Measurements from ENCODE around the gene NUCKS1. TPM values are rescaled to one million over a fixed set of nuclear protein-coding genes. Genes with fewer than 3 reads are reported as not detected.

The NUCKS1 gene
- total RNA-seq, 2 experiments from 2014 or later: 152 to 287 TPM

DNA sequence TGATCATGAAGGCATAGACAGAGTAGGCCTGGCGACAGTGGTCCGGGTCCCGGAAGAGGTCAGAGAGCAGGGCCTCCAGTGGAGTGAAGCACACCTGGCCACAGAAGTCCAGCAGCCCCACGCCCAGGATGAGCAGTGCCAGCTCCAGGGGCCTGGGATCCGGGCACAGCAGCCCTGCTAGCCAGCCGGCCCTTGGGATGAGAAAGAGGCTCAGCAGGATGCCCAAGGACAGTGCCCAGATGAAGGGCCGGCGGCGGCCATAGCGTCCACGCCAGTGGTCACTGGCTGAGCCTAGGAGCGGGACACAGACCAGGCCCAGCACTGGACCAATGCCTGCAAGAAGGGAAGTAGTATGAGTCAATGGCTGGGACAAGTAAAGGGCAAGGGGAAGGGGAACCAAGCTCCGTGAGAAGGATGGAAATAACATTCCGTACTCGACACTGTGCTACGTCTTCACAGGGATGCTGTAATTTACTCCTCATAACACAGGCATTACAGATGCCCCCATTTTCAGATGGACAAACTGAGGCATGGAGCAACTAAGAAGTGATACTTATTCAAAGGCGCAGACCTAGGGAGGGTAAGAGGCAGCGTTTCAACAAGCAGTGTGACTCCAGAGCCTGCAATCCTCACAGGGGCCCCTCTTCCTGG lies 86.6 kb downstream of the NUCKS1 start:
- H3K27ac ChIP-seq (ENCODE audit: low read depth, low read length, poor library complexity, severe bottlenecking): peak overlapping the region; percentile 81
- H3K4me1 ChIP-seq (ENCODE audit: insufficient read depth, low read length, poor library complexity, severe bottlenecking): peaks cover 65% of the 10 kb centered on the region
- H3K4me2 ChIP-seq (ENCODE audit: low read length): no peak overlapping the region
- H3K9me3 ChIP-seq (ENCODE audit: low read length): no peaks in the 10 kb centered on the region
- TF ChIP-seq, protein P1, sequence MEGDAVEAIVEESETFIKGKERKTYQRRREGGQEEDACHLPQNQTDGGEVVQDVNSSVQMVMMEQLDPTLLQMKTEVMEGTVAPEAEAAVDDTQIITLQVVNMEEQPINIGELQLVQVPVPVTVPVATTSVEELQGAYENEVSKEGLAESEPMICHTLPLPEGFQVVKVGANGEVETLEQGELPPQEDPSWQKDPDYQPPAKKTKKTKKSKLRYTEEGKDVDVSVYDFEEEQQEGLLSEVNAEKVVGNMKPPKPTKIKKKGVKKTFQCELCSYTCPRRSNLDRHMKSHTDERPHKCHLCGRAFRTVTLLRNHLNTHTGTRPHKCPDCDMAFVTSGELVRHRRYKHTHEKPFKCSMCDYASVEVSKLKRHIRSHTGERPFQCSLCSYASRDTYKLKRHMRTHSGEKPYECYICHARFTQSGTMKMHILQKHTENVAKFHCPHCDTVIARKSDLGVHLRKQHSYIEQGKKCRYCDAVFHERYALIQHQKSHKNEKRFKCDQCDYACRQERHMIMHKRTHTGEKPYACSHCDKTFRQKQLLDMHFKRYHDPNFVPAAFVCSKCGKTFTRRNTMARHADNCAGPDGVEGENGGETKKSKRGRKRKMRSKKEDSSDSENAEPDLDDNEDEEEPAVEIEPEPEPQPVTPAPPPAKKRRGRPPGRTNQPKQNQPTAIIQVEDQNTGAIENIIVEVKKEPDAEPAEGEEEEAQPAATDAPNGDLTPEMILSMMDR (conservative IDR thresholded peaks at IDR 0.05; ENCODE audit: low read length): no peak
- no peak for TF ChIP-seq EZH2phosphoT487 (IDR thresholded peaks at IDR 0.05; ENCODE audit: borderline replicate concordance, low read depth, low read length)
- intact Hi-C loops (cut with micrococcal nuclease; ENCODE audit: unreplicated experiment): no loop called here
- no peaks in the 10 kb centered on the region for H3K9me2 ChIP-seq (ENCODE audit: insufficient read depth, low read length)
- CTCF ChIA-PET (ENCODE audit: unreplicated experiment): interaction anchor here (1.2 to 1.5 kb wide), 2 partner anchors 48 to 71 kb away, joined by 6 to 7 read pairs; no protein-coding TSS in a partner anchor
- POLR2A ChIA-PET: interaction anchor here (1.2 to 5.5 kb wide), 2 partner anchors 46 to 70 kb away, joined by 7 to 38 read pairs; no protein-coding TSS in a partner anchor
- no TSS peak for BruUV-seq (replicated peaks)
- no peaks in the 10 kb centered on the region for H3K79me2 ChIP-seq (ENCODE audit: insufficient read depth, low read depth, low read length)
- no peaks in the 10 kb centered on the region for H3K36me3 ChIP-seq (ENCODE audit: insufficient read depth, low read length)
- no peak for DNase-seq (ENCODE audit: low spot score)
- H3K4me3 ChIP-seq (ENCODE audit: low read depth, low read length, poor library complexity, severe bottlenecking): no peak overlapping the region
- H4K20me1 ChIP-seq (ENCODE audit: insufficient read depth, low read length): no peaks in the 10 kb centered on the region
- H2AFZ ChIP-seq (ENCODE audit: low read length): no peak overlapping the region

Small RNA genes within 50 kb of the gene (small RNA-seq; reads per million reads assigned to genes)
- gene RF00017: not detected
- not detected for gene RF00139

Other genes with a start within 250 kb of the NUCKS1 start
- 10.1 and 10.9 TPM in 2 replicates for gene CDK18, start 245.5 kb downstream of the NUCKS1 start, total RNA-seq (2014; rRNA removed; shearing (Covaris generic))
- 21.2 and 24.1 TPM in 2 replicates for gene CDK18, start 245.5 kb downstream of the NUCKS1 start, total RNA-seq (2022)
- 26.4 and 29.1 TPM in 2 replicates for gene ELK4, start 118.2 kb downstream of the NUCKS1 start, total RNA-seq (2014; rRNA removed; shearing (Covaris generic))
- 82.7 and 88.3 TPM in 2 replicates for gene ELK4, start 118.2 kb downstream of the NUCKS1 start, total RNA-seq (2022)
- gene SLC45A3, start 69.7 kb downstream of the NUCKS1 start, total RNA-seq (2014; rRNA removed; shearing (Covaris generic)): 1.6 and 2.4 TPM in 2 replicates
- 5.3 and 5.9 TPM in 2 replicates for gene SLC45A3, start 69.7 kb downstream of the NUCKS1 start, total RNA-seq (2022)
- gene RAB29, start 25.3 kb upstream of the NUCKS1 start, total RNA-seq (2014; rRNA removed; shearing (Covaris generic)): 5.0 and 5.9 TPM in 2 replicates
- 5.8 and 7.8 TPM in 2 replicates for gene RAB29, start 25.3 kb upstream of the NUCKS1 start, total RNA-seq (2022)
- gene SLC41A1, start 63.0 kb upstream of the NUCKS1 start, total RNA-seq (2014; rRNA removed; shearing (Covaris generic)): 3.1 and 3.2 TPM in 2 replicates
- 6.4 and 8.2 TPM in 2 replicates for gene SLC41A1, start 63.0 kb upstream of the NUCKS1 start, total RNA-seq (2022)
- gene PM20D1, start 100.0 kb upstream of the NUCKS1 start, total RNA-seq (2014; rRNA removed; shearing (Covaris generic)): not detected in 2 replicates
- not detected in 2 replicates for gene PM20D1, start 100.0 kb upstream of the NUCKS1 start, total RNA-seq (2022)
- gene SLC26A9, start 193.3 kb upstream of the NUCKS1 start, total RNA-seq (2014; rRNA removed; shearing (Covaris generic)): not detected in 2 replicates
- not detected in 2 replicates for gene SLC26A9, start 193.3 kb upstream of the NUCKS1 start, total RNA-seq (2022)